ENCODE results near the gene KIAA1328.
A peak's percentile ranks its signal among the peaks of the same experiment; 100 is the strongest.
"Not testable (repeated sequence)": the region's sequence is repeated elsewhere in the genome, so short reads cannot be mapped to it uniquely, and the experiment has no call there.

Gene KIAA1328

GRCh38 chr18:36826556-36826955 lies 2.4 kb upstream of the KIAA1328 start:
- no peak for DNase-seq (ENCODE audit: low spot score)

GRCh38 chr18:36828157-36828629 lies 734 bp upstream of the KIAA1328 start:
- peak; percentile 8 for DNase-seq (ENCODE audit: low spot score)

GRCh38 chr18:36829362-36830157 lies 633 bp downstream of the KIAA1328 start:
- no peak for DNase-seq (ENCODE audit: low spot score)

- DNase-seq (ENCODE audit: low spot score) = no peak
Observed at GRCh38 chr18:36830158-36830495, 1.2 kb downstream of the KIAA1328 start.

GRCh38 chr18:36831139-36831538 lies 2.2 kb downstream of the KIAA1328 start:
- no peak for DNase-seq (ENCODE audit: low spot score)

GRCh38 chr18:36833120-36833519 lies 4.2 kb downstream of the KIAA1328 start:
- no peak for DNase-seq (ENCODE audit: low spot score)

GRCh38 chr18:36835927-36836326 lies 7.0 kb downstream of the KIAA1328 start:
- DNase-seq (ENCODE audit: low spot score) = no peak

- no peak for DNase-seq (ENCODE audit: low spot score)
Observed at GRCh38 chr18:36839835-36840234, 10.9 kb downstream of the KIAA1328 start.

- DNase-seq (ENCODE audit: low spot score) = no peak
Observed at GRCh38 chr18:36843199-36843598, 14.3 kb downstream of the KIAA1328 start.

- no peak for DNase-seq (ENCODE audit: low spot score)
Observed at GRCh38 chr18:36843784-36844183, 14.9 kb downstream of the KIAA1328 start.

- no peak for DNase-seq (ENCODE audit: low spot score)
Observed at GRCh38 chr18:36848609-36849008, 19.7 kb downstream of the KIAA1328 start.

GRCh38 chr18:36849288-36850006 lies 20.5 kb downstream of the KIAA1328 start:
- no peak for DNase-seq (ENCODE audit: low spot score)

GRCh38 chr18:36850527-36851201 lies 21.7 kb downstream of the KIAA1328 start:
- no peak for DNase-seq (ENCODE audit: low spot score)

GRCh38 chr18:36851202-36851590 lies 22.3 kb downstream of the KIAA1328 start:
- no peak for DNase-seq (ENCODE audit: low spot score)

GRCh38 chr18:36856815-36857214 lies 27.9 kb downstream of the KIAA1328 start:
- DNase-seq (ENCODE audit: low spot score) = no peak

GRCh38 chr18:36862182-36862581 lies 33.3 kb downstream of the KIAA1328 start:
- DNase-seq (ENCODE audit: low spot score) = no peak

GRCh38 chr18:36867056-36867455 lies 38.1 kb downstream of the KIAA1328 start:
- DNase-seq (ENCODE audit: low spot score) = no peak

GRCh38 chr18:36871801-36872200 lies 42.9 kb downstream of the KIAA1328 start:
- no peak for DNase-seq (ENCODE audit: low spot score)

- no peak for DNase-seq (ENCODE audit: low spot score)
Observed at GRCh38 chr18:36872329-36872728, 43.4 kb downstream of the KIAA1328 start.

GRCh38 chr18:36873826-36874225 lies 44.9 kb downstream of the KIAA1328 start:
- DNase-seq (ENCODE audit: low spot score) = not testable (repeated sequence)

GRCh38 chr18:36879796-36880195 lies 50.9 kb downstream of the KIAA1328 start:
- not testable (repeated sequence) for DNase-seq (ENCODE audit: low spot score)

- DNase-seq (ENCODE audit: low spot score) = no peak
Observed at GRCh38 chr18:36885981-36886380, 57.1 kb downstream of the KIAA1328 start.

- no peak for DNase-seq (ENCODE audit: low spot score)
Observed at GRCh38 chr18:36887114-36887513, 58.2 kb downstream of the KIAA1328 start.
